Tibial artery (tissue), 4 donors: ENCODE measurements around the gene EDIL3.

Source experiments
- DNase-seq, 2 donors: peaks; one replicate each; pipeline ENCODE4 v3.0.0-alpha.2; 2019
- H3K27ac ChIP-seq, 2 donors: fragments of 200-600 bp; sonication (generic) in 1 of 2; 1 replicate in 1 of 2; 2 replicates in 1 of 2; pipeline ENCODE4 v1.5.1; 2018 to 2019; ENCODE audit warnings: mild to moderate bottlenecking in 1 of 2
- H3K27me3 ChIP-seq, 2 donors: fragments of 200-600 bp; sonication (generic) in 1 of 2; one replicate each; pipeline versions ENCODE4 v1.5.1 to v1.6.0; 2016 to 2019
- H3K36me3 ChIP-seq, 3 donors: fragments of 200-600 bp; sonication (generic) in 2 of 3; one replicate each; pipeline ENCODE4 v1.5.1; 2016 to 2019; ENCODE audit warnings: mild to moderate bottlenecking in 2 of 3
- H3K4me1 ChIP-seq, 4 donors: fragments of 200-600 bp; sonication (generic) in 2 of 4; 1 replicate in 3 of 4; 2 replicates in 1 of 4; pipeline ENCODE4 v1.5.1; 2016 to 2019
- H3K4me3 ChIP-seq, 2 donors: fragments of 200-600 bp; sonication (generic) in 1 of 2; 1 replicate in 1 of 2; 2 replicates in 1 of 2; pipeline ENCODE4 v1.5.1; 2018 to 2019; ENCODE audit warnings: mild to moderate bottlenecking in 2 of 2
- H3K9me3 ChIP-seq, 3 donors: fragments of 200-600 bp; sonication (generic) in 1 of 3; one replicate each; pipeline ENCODE4 v1.5.1; 2016 to 2019
- intact Hi-C: fragments of 100-400 bp; cut with DNase I; formaldehyde crosslinking; loops from one replicate; pipeline ENCODE4 v1.15.0; 2023; ENCODE audit warnings: low total_unique reads
- TF ChIP-seq, protein P1 (sequence below), 2 experiments: fragments of 200-600 bp in 1 of 2; fragments of 450-650 bp in 1 of 2; IDR thresholded peaks; one replicate each; pipeline ENCODE4 v1.5.1; 2017 to 2019; ENCODE audit warnings: antibody characterized with exemption in 2 of 2, mild to moderate bottlenecking in 1 of 2, moderate library complexity in 1 of 2

Gene EDIL3

DNA sequence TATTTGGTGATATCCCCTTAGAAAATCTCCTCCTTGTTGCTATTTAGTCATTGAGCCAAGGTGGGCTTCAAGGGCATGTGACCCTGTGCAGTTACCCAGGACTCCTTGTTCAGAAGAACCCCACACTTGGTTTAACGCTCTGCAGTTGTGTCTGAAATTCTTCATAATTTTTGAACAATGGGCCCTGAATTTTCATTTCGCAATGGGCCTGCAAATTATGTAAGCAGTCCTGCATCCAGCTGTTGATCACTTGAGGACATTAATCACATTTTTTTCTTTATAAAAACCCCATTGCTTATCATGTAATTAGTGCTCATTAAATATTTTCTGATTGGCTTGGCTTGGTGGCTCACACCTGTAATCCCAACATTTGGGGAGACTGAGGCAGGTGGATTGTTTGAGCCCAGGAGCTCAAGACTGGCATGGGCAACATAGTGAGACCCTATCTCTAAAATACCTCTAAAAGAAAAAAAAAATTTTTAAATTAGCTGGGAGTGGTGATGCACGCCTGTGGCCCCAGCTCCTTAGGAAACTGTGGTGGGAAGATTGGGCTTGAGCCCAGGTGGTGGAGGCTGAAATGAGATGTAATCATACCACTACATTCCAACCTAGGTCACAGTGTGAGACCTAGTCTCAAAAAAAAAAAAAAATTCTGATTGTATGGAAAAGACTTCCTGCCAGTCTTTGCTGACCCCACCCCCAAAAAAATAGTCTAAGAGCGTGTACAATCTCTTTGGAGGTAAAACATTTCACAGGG lies 469.8 kb downstream of the EDIL3 start:
- Histone ChIP-seq H3K9me3 (no peaks in the 10 kb centered on the region), H3K27ac (no peak overlapping the region), H3K4me3 (no peak overlapping the region), H3K27me3 (no peaks in the 10 kb centered on the region), H3K36me3 (no peaks in the 10 kb centered on the region), H3K4me1 (peaks cover 0 to 34% (median 0%) of the 10 kb centered on the region in 4 donors)
- no peak for DNase-seq
- intact Hi-C loops = no loop called here
- TF ChIP-seq, protein P1, sequence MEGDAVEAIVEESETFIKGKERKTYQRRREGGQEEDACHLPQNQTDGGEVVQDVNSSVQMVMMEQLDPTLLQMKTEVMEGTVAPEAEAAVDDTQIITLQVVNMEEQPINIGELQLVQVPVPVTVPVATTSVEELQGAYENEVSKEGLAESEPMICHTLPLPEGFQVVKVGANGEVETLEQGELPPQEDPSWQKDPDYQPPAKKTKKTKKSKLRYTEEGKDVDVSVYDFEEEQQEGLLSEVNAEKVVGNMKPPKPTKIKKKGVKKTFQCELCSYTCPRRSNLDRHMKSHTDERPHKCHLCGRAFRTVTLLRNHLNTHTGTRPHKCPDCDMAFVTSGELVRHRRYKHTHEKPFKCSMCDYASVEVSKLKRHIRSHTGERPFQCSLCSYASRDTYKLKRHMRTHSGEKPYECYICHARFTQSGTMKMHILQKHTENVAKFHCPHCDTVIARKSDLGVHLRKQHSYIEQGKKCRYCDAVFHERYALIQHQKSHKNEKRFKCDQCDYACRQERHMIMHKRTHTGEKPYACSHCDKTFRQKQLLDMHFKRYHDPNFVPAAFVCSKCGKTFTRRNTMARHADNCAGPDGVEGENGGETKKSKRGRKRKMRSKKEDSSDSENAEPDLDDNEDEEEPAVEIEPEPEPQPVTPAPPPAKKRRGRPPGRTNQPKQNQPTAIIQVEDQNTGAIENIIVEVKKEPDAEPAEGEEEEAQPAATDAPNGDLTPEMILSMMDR (IDR thresholded peaks at IDR 0.05) = no peak

DNA sequence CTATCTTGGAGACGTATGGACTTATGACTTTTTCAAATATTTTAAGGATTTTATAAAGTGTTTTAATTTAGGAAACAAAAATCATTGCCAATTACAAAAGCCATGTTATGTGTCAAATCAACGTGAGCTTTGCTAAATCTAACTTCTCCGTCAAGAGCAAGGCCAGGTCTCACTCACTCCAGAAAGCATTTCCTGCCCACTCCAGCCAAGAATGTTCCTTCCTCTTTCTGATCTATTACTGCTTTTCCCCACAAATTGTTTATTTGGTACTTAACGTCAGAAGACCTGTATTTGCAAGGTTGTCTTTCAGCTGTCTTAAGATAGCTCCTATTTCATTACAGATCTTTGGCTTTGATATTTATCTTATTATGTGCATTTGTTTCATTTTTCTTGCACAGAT lies 470.5 kb downstream of the EDIL3 start:
- no peak for DNase-seq
- Histone ChIP-seq H3K4me3 (no peak overlapping the region), H3K27me3 (no peaks in the 10 kb centered on the region), H3K36me3 (no peaks in the 10 kb centered on the region), H3K27ac (no peak overlapping the region), H3K9me3 (no peaks in the 10 kb centered on the region), H3K4me1 (peaks cover 0 to 34% (median 0%) of the 10 kb centered on the region in 4 donors)
- TF ChIP-seq, protein P1 (IDR thresholded peaks at IDR 0.05) = no peak
- intact Hi-C loops = no loop called here

DNA sequence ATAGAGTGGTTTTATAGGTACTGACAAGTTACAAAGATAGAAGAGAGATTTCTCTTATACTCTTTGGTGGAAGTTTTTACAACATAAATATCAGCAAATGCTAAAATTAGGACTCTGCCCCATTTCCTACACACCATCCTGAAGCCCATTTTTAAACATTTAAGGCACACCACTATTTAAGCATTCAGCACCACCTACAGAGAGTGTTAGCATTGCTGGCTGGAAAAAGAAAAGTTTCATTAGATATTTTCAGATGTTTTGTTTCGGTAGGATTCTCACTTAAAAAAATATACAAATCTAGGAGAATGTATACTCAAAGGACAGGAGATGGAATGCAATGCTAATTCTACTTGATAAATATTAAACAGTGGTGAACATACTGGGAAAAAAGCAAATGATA lies 471.1 kb downstream of the EDIL3 start:
- no peak overlapping the region for H3K27ac ChIP-seq

DNA sequence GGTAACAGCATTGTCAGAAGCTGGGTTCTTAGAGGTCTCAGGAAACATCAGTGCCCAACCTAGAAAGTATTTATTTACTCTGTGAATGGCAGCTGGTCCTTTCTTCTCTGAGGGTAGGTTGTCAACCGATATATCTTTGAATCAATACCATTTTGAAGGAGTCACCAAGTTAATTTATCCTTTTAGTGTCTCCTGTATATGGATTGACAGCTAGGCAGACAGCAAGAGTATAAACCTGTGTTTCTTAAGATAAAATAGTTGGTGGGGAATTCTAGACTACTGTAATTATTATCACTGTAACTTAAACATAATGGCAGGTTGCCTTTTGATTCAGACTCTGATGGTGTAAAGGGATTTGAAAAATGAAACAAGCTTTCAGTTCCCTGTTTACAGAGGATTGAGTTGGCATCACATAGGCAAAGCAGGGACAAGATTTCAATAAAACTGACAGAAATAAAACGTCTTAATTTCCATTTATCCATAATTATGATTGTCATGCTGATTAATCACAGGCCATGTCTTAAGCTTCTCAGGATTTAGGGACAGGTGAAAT lies 473.2 kb downstream of the EDIL3 start:
- Histone ChIP-seq H3K9me3 (no peaks in the 10 kb centered on the region), H3K27me3 (no peaks in the 10 kb centered on the region), H3K4me1 (peaks cover 0 to 32% (median 0%) of the 10 kb centered on the region in 4 donors), H3K27ac (no peak overlapping the region), H3K4me3 (no peak overlapping the region), H3K36me3 (no peaks in the 10 kb centered on the region)
- intact Hi-C loops = no loop called here
- TF ChIP-seq, protein P1 (IDR thresholded peaks at IDR 0.05) = no peak
- DNase-seq = no peak

More for the DNA sequence above, 471.1 kb downstream of the EDIL3 start:
- Histone ChIP-seq H3K36me3 (no peaks in the 10 kb centered on the region), H3K4me3 (no peak overlapping the region), H3K27me3 (no peaks in the 10 kb centered on the region), H3K4me1 (peaks cover 0 to 34% (median 0%) of the 10 kb centered on the region in 4 donors), H3K9me3 (no peaks in the 10 kb centered on the region)
- DNase-seq = no peak
- intact Hi-C loops = no loop called here
- TF ChIP-seq, protein P1 (IDR thresholded peaks at IDR 0.05) = no peak

DNA sequence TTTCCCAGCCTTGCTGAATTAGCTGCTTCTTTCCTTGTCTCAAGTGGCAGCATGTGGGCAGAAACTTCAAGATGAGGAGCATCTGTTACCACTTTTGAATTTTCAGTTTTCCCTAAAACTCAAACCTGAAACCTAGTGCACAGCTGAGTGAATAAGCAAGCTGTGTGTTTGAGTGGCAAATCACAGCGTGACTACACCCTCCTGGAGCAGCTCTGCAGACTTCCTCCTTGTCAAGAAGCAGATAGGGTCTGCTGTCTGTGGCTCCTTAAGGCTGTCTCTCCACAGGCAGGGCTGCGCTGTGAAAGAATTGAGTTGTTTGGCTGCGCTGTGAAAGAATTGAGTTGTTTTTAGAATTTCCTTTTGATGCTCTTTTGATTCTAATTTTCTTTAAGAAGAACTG lies 484.4 kb downstream of the EDIL3 start:
- intact Hi-C loops = no loop called here
- DNase-seq = no peak

More for the DNA sequence above, 484.4 kb downstream of the EDIL3 start:
- Histone ChIP-seq H3K4me3 (no peak overlapping the region), H3K4me1 (no peaks in the 10 kb centered on the region), H3K36me3 (no peaks in the 10 kb centered on the region), H3K27ac (no peak overlapping the region), H3K27me3 (no peaks in the 10 kb centered on the region), H3K9me3 (no peaks in the 10 kb centered on the region)
- TF ChIP-seq, protein P1 (IDR thresholded peaks at IDR 0.05) = no peak
